Activated CD8-positive, alpha-beta memory T cell treated with anti-CD3 and anti-CD28 coated beads for 36 hours (primary cell): ENCODE measurements around the gene CLEC6A. TPM values are rescaled to one million over a fixed set of nuclear protein-coding genes. Genes with fewer than 3 reads are reported as not detected.
"Not testable (repeated sequence)": the region's sequence is repeated elsewhere in the genome, so short reads cannot be mapped to it uniquely, and the experiment has no call there.

ENCODE experiments used
- CTCF ChIA-PET: fragments of 350-600 bp; sonication (Branson Sonifier 250); formaldehyde crosslinking; loops from one replicate; lab custom pipeline; 2021; ENCODE audit warnings: antibody characterized with exemption; lab: Charles Lee
- POLR2A ChIA-PET: fragments of 350-600 bp; sonication (Branson Sonifier 250); formaldehyde crosslinking; loops from one replicate; lab custom pipeline; 2021; ENCODE audit warnings: antibody characterized with exemption; lab: Charles Lee
- total RNA-seq, 2 experiments: library from RNA; stranded (reverse); gene quantifications; one replicate each; pipeline ENCODE4 v1.2.3, GENCODE V29; 2021

Gene CLEC6A
- total RNA-seq, 2 experiments from 2014 or later: not detected

DNA sequence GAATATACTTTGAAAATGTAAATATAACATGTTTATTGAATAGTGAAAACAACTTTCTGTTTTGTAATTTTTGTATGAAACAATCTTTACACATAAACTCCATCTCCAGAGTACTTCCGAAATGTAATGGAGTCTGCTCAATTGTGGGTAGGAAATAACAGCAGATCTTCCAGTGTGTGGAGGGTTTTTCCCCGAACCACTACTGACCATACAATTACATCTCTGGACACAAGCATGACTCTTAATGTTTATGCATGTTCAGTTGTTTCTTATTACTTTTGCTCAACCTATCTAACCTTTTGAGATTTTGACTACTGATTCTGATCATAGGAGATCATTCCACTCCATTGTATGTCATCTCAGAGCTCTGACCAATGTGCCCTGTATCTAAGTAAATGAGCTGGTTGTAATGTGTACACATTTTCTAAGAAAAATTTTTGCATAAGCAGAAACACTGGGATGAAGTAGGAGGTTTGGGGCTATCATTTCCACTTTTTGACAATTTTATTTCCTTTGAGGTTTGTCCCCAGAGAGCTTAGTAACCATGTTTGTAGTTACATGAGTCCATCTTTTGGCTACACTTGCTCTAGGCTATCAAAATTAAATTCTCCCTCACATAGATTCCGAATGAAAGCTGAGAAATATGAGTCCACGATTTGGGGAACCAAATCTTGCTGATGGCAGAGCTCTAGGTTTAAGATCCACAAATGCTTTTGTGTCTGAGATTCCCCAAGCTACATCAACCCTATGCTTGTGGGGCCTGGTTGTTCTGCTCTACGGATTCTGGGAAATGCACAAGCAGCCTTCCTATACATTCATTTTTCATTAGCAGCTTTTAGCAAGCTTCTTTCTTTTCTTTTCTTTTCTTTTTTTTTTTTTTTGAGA is 36.1 kb downstream of the CLEC6A start:
- POLR2A ChIA-PET: no interaction called here

DNA sequence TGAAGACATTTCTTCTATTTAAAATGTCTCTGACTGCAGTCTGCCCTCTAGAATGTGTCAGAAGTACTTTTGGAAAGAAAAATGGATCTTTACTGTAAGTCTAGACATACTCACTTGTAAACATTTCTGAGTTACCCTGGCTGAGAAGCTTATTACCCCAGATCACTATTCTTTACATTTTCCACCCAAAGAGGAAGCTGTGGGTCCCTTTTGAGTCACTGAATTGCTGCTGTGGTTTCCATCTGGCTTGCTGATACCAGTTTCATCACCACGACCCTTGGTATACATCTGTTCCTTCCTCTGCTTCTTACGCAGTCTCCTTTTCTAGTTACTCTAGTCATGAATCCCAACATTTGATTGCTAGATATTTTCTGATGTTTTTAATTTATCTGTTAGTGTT is 37.3 kb downstream of the CLEC6A start:
- ChIA-PET CTCF (interaction anchor here (1.2 kb wide), 1 partner anchor 40 kb away, joined by 4 read pairs; no protein-coding TSS in a partner anchor), POLR2A (no interaction called here)

More for the DNA sequence above, 36.1 kb downstream of the CLEC6A start:
- CTCF ChIA-PET: interaction anchor here (0.6 kb wide), 2 partner anchors 12 to 161 kb away, joined by 3 read pairs; no protein-coding TSS in a partner anchor

- CTCF ChIA-PET, POLR2A ChIA-PET: not testable (repeated sequence)
Observed at GRCh38 chr12:8495671-8496070, 39.9 kb downstream of the CLEC6A start.

GRCh38 chr12:8496074-8496473 is 40.3 kb downstream of the CLEC6A start:
- CTCF ChIA-PET, POLR2A ChIA-PET: not testable (repeated sequence)

GRCh38 chr12:8499616-8500015 is 43.9 kb downstream of the CLEC6A start:
- POLR2A ChIA-PET: no interaction called here
- CTCF ChIA-PET: no interaction called here

- CTCF ChIA-PET: interaction anchor here (0.8 kb wide), 1 partner anchor 1109 kb away, joined by 3 read pairs; no protein-coding TSS in a partner anchor
- POLR2A ChIA-PET: interaction anchor here (0.6 kb wide), 1 partner anchor 167 kb away, joined by 7 read pairs; no protein-coding TSS in a partner anchor
Observed at GRCh38 chr12:8501720-8502119, 46.0 kb downstream of the CLEC6A start.

DNA sequence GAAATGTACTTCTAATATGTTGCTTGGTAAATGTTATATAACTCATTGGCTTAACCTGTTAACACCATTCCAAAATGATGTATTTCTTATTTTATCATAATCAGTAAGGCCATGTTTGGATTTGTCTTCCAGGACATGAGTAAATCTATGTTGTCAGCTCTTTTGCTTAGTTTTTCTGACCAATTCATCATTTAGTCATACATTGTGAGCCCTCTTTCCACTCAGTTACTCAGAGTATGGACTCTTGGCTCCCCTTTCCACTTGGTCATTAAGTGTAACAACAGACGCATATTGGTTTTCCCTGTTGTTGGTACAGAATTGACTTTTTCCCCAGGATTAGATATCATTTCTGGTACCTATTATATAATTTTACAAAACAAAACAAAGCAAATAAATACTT is 48.6 kb downstream of the CLEC6A start:
- ChIA-PET CTCF (interaction anchor here (0.5 kb wide), 1 partner anchor 12 kb away, joined by 3 read pairs; no protein-coding TSS in a partner anchor), POLR2A (no interaction called here)

DNA sequence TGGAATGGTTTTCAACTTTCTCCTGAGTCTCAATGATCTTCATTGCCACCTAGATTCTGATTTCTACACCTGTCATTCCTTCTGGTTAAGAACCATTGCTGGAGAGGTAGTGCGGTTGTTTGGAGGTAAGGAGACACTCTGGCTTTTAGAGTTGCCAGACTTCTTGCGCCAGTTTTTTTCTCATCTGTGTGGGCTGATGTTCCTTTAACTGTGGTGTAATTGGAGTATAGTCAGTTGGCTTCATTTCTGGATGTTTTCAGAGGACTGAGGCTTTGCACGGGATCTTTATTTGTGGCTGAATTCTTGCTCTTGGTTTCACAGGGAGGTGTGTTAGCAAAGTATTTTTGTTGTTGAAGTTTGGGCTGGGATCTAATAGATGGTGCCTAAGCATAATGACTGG is 51.8 kb downstream of the CLEC6A start:
- ChIA-PET CTCF (no interaction called here), POLR2A (no interaction called here)

DNA sequence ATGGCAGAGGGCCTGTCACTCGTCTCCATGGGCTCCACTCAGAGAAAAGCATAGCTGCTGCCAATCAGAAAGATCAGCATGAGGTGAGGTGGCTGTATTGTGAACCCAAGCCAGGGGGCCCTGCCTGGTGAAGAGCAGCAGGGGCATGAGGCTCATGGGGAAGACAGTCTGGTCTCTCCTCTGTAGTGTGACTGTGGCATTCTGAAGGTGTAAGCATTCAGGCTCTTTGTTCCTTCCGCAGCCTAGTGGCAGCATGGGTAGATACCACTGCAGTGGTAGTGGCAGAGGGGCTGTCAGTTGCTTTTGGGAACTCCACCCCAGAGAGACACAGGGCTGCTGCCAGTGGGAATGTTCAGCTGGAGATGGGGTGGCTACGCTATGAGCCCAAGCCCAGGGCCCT is 52.5 kb downstream of the CLEC6A start:
- ChIA-PET POLR2A (no interaction called here), CTCF (no interaction called here)

- ChIA-PET POLR2A (no interaction called here), CTCF (no interaction called here)
Observed at GRCh38 chr12:8508910-8509841, 53.4 kb downstream of the CLEC6A start.

- ChIA-PET CTCF (no interaction called here), POLR2A (no interaction called here)
Observed at GRCh38 chr12:8513256-8513655, 57.5 kb downstream of the CLEC6A start, which contains the start of gene CLEC4D. Gene CLEC4D (plus strand): TSS chr12:8513503. CDS start chr12:8513733, 230 bp downstream.

- ChIA-PET CTCF (interaction anchor here (0.7 kb wide), 1 partner anchor 119 kb away, joined by 3 read pairs; no protein-coding TSS in a partner anchor), POLR2A (no interaction called here)
Observed at GRCh38 chr12:8517971-8518370, 62.2 kb downstream of the CLEC6A start.

- POLR2A ChIA-PET: no interaction called here
- CTCF ChIA-PET: no interaction called here
Observed at GRCh38 chr12:8519171-8519570, 63.4 kb downstream of the CLEC6A start.

- ChIA-PET CTCF (no interaction called here), POLR2A (no interaction called here)
Observed at GRCh38 chr12:8527250-8528130, 71.7 kb downstream of the CLEC6A start.

Other genes starting within 250 kb of the CLEC6A start
- under 1 TPM; 0.13 to 0.15 TPM for gene FAM90A1, start 228.3 kb upstream of the CLEC6A start, total RNA-seq
- gene CLEC4D, start 57.5 kb downstream of the CLEC6A start, total RNA-seq: not detected
- gene CLEC4E, start 84.9 kb downstream of the CLEC6A start, total RNA-seq: not detected
- not detected for gene AICDA, start 156.9 kb downstream of the CLEC6A start, total RNA-seq
- gene MFAP5, start 206.9 kb downstream of the CLEC6A start, total RNA-seq: not detected
- 1 to 10 TPM; 4.4 to 4.9 TPM for gene RIMKLB, start 242.0 kb downstream of the CLEC6A start, total RNA-seq